GM18861 (cell line): ENCODE measurements around the gene GATA5.

Experiments
- ATAC-seq: cut with Tn5 transposase; IDR thresholded peaks from one replicate; pipeline ENCODE4 v1.9.1; 2021; ENCODE audit not compliant: unreplicated experiment

Gene GATA5

GRCh38 chr20:62418709-62419487 is 56.9 kb downstream of the GATA5 start:
- ATAC-seq, result no peak

- no peak for ATAC-seq
Measured at GRCh38 chr20:62417981-62418708, 57.6 kb downstream of the GATA5 start.

DNA sequence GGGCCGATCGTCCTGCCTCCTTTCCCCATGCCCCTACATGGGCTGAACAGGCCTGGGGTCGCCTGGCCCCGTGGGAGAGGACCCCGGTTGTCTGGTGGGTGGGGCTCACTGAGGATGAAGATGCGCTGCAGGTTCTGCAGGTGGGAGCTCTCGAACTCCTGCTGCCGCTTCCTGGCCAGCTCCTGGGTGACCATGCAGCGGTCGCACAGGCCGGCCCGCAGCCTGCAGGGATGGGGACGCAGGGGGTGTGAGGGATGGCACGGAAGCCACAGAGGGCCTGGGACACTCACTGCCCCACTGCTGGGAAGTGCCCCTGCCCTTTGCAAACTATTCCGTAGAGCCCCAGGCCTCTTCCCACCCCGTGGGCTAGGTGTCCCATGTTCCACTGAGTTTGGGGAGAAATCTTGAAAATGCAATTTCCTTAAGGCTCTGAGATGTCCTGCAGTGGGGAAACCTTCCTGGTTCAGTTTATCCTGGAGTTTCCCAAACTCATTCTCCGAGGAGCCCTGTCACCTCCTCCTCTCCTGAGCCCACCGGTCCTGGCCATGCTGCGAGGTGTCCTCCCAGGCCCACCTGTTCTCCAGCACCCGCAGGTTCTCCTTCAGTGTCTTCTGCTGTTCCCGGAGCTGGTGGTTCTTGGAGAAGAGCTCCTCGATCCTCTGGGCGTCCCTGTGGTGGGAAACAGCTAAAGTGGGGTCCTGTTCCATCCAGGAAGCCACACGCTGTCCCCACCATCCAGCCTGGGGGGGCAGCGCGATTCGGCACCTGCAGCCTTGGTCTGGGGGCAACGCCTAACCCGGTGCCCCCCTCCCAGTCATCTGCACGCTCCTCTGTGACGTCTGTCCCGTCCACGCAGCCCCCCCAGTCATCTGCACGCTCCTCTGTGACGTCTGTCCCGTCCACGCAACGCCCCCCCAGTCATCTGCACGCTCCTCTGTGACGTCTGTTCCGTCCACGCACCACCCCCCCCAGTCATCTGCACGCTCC is 58.9 kb downstream of the GATA5 start:
- no peak for ATAC-seq

DNA sequence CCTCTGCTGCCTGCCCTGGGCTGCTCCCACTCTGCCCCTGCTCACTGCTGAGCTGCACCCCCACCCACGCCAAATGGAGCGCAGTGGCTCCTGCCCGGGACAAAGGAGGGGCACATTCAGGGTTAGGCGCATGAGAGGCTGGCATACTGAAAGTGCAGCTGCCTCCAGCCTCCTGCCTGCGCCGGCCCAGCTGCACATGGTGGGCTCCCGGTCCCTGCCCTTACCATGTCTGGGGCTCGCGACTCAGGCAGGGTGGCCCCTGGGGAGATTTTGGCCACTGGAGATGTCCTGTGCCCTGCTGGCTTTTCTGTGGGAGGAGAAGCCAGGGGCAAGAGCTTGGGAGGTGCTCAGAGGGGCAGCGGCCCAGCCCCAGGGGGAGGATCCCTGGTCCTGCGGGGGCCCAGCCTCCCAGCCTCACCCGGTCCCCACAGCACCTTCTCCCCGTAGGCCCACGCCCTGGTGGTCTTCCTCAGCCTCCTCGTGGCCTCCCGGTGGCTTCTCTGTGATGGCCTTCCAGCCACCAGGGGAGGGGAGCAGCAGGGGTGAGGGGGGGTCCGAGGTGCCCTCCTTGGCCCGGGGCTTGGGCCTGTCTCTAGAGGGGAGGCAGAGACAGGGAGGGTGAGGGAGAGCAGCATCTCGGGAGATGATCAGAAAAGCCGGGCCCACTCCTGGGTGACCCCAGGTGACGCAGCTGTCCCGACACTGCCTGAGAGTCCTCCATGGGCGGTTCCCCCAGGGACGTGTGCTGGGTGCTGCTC is 60.3 kb downstream of the GATA5 start:
- ATAC-seq, result no peak

DNA sequence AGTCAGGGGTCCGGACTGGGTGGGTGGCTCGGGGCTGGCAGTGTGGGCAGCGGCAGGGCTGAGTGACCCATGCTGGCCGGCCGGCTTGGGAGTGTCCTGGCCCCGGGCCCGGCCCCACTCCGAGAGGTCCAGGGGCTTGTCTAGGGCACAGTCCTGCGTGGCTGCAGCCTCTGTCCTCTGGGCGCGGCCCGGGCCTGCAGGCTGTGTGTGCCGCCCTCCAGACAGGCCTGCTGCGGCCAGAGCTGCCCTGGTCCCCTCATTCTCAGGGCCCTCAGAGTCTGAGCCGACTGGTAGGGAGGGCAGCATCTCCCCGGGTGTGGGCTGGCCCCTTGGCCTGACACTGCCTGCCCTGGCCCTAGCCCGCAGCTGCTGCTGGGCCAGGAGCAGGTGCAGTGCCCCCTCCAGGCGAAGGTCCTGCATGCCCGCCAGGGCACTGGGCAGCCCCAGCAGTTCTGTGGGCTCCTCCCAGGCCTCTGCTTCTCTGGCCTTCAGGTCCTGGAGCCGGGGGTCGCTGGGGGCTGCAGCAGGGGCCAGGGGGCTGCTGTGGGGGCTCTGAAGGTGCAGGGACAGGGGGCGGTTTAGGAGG is 61.8 kb downstream of the GATA5 start:
- no peak for ATAC-seq
